ENCODE measurements around the gene SIPA1L3. TPM values are rescaled to one million over a fixed set of nuclear protein-coding genes. Genes with fewer than 3 reads are reported as not detected.

Gene SIPA1L3
- total and polyA plus RNA-seq, 2 of the 13 experiments (the other 11 are each of a cell fraction or from before 2014, with no cell fraction given) = 5.5 to 7.7 TPM

- peaks cover 7 to 22% of the 10 kb centered on the region in 2 experiments; a peak in 4 of 5 replicates for H3K27me3 ChIP-seq (ENCODE audit: control insufficient read depth in 1 of 2, insufficient read depth in 2 of 2, low read length in 2 of 2)
- CTCF ChIA-PET (ENCODE audit: low intra/inter-chr PET ratio, low total read pairs) = no interaction called here
- no peaks in the 10 kb centered on the region for H3K36me3 ChIP-seq (replicated peaks in 1 of 2; ENCODE audit: control insufficient read depth in 1 of 2, insufficient read depth in 2 of 2, low read length in 2 of 2)
- no peaks in the 10 kb centered on the region for H3K79me2 ChIP-seq (ENCODE audit: insufficient read depth, low read length)
- WGBS (ENCODE audit: low lambda C conversion rate) = 11% methylated on average over 44 of the region's 80 CpGs
- in situ Hi-C loops (cut with HindIII; ENCODE audit: extremely low pct_ligation_motif_present, low pct_unique_long_range_greater_than_20kb) = no loop called here
- no peaks in the 10 kb centered on the region for H3K9me3 ChIP-seq (ENCODE audit: low read length)
- ATAC-seq (no peak), DNase-seq (ENCODE audit: low spot score) (no peak), FAIRE-seq (no peak)
- H3K27ac ChIP-seq (ENCODE audit: extremely low read length, insufficient read depth, low read length) = no peak overlapping the region
- H3K4me2 ChIP-seq (ENCODE audit: low read depth, low read length) = peak overlapping the region; percentile 53
- peak overlapping the region; percentile 21 to 55 (median 40); a peak in 4 of 6 replicates for H3K4me3 ChIP-seq (replicated peaks in 1 of 3; ENCODE audit: insufficient read depth in 1 of 3, low read depth in 2 of 3, low read length in 3 of 3)
- TF ChIP-seq EP300 (IDR thresholded peaks at IDR 0.05; ENCODE audit: low read depth in 2 of 2, low read length in 2 of 2) (no peak), EP300 (CRISPR knock-in tag; IDR thresholded peaks at IDR 0.05; ENCODE audit: borderline replicate concordance) (no peak), ZNF674 (CRISPR knock-in tag; IDR thresholded peaks at IDR 0.05; ENCODE audit: low read depth) (no peak), USF2 (IDR thresholded peaks at IDR 0.05; ENCODE audit: low read depth, low read length) (no peak), USF2 (CRISPR knock-in tag; IDR thresholded peaks at IDR 0.05; ENCODE audit: borderline replicate concordance) (no peak), ZNF256 (CRISPR knock-in tag; conservative IDR thresholded peaks at IDR 0.05) (no peak), ZNF484 (CRISPR knock-in tag; IDR thresholded peaks at IDR 0.05; ENCODE audit: borderline replicate concordance, low read depth) (no peak), ZNF510 (CRISPR knock-in tag; IDR thresholded peaks at IDR 0.05; ENCODE audit: low read depth) (no peak), HNRNPK (IDR thresholded peaks at IDR 0.05; ENCODE audit: low read depth, low read length, poor library complexity, severe bottlenecking) (no peak), KAT8 (CRISPR knock-in tag; IDR thresholded peaks at IDR 0.05) (no peak), FOSL2 (CRISPR knock-in tag; IDR thresholded peaks at IDR 0.05) (no peak), PLRG1 (conservative IDR thresholded peaks at IDR 0.05) (no peak), ZC3H4 (CRISPR knock-in tag; IDR thresholded peaks at IDR 0.05; ENCODE audit: borderline replicate concordance) (no peak)
- TF ChIP-seq, protein P1, sequence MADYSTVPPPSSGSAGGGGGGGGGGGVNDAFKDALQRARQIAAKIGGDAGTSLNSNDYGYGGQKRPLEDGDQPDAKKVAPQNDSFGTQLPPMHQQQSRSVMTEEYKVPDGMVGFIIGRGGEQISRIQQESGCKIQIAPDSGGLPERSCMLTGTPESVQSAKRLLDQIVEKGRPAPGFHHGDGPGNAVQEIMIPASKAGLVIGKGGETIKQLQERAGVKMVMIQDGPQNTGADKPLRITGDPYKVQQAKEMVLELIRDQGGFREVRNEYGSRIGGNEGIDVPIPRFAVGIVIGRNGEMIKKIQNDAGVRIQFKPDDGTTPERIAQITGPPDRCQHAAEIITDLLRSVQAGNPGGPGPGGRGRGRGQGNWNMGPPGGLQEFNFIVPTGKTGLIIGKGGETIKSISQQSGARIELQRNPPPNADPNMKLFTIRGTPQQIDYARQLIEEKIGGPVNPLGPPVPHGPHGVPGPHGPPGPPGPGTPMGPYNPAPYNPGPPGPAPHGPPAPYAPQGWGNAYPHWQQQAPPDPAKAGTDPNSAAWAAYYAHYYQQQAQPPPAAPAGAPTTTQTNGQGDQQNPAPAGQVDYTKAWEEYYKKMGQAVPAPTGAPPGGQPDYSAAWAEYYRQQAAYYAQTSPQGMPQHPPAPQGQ (CRISPR knock-in tag; IDR thresholded peaks at IDR 0.05; ENCODE audit: borderline replicate concordance) = no peak
- no peak overlapping the region for H3K9ac ChIP-seq (ENCODE audit: insufficient read depth, low read depth, low read length)
- POLR2A ChIA-PET = no interaction called here
- H2AFZ ChIP-seq (ENCODE audit: low read length) = no peak overlapping the region
- no peaks in the 10 kb centered on the region for H4K20me1 ChIP-seq (ENCODE audit: insufficient read depth, low read length)
- no TSS peak for BruUV-seq (replicated peaks)
- peaks cover 7% of the 10 kb centered on the region for H3K4me1 ChIP-seq (ENCODE audit: insufficient read depth, low read length)
- intact Hi-C loops (cut with micrococcal nuclease; ENCODE audit: unreplicated experiment) = no loop called here
Observed at GRCh38 chr19:38228491-38229439, 321.8 kb downstream of the SIPA1L3 start.
